Activated CD4-positive, CD25-positive, alpha-beta regulatory T cell treated with anti-CD3 and anti-CD28 coated beads, Interleukin-2, amount 50 U/mL, for 72 hours (primary cell): Measurements from ENCODE around the gene MARCHF10.

Experiments
- DNase-seq: peaks from one replicate; pipeline ENCODE4 v3.0.0; 2021

Gene MARCHF10

DNA sequence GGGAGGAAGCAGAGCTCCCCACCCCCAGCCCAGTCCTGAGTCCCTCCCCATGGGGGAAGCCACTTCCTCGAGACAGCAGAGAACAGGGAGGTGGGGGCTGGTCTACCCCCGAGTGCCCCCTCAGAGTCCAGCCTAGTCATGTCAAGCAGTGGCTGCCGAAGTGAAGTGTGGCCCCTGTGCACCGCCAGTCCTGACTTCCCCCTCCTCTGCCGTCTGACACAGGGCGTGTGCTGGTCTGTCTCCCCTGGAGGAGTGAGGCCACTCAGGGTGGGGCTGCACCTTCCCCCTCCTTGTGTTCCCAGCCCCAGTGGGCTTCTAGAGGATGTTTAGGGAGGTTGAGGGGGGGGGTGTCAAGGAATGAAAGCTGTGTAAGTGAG is 133.8 kb downstream of the MARCHF10 start:
- DNase-seq = no peak

GRCh38 chr17:62673614-62674362 is 134.3 kb downstream of the MARCHF10 start:
- DNase-seq = no peak

DNA sequence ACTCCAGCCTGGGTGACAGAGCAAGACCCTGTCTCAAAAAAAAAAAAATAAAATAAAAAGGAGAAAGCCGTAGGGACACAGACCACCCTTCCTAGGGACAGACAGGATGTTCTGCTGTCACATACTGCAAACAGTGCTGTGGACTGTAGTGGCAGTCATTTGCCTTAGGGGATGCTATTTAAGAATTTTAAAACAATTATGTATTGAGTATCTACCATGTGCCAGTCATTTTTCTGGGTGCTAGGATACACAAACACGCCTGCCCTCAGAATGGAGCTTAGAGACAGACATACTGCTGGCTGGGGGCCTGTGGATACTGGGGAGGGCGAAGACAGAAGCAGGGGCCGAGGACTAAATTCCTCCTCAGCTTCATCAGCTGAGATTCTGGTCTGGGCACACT is 135.2 kb downstream of the MARCHF10 start:
- no peak for DNase-seq

DNA sequence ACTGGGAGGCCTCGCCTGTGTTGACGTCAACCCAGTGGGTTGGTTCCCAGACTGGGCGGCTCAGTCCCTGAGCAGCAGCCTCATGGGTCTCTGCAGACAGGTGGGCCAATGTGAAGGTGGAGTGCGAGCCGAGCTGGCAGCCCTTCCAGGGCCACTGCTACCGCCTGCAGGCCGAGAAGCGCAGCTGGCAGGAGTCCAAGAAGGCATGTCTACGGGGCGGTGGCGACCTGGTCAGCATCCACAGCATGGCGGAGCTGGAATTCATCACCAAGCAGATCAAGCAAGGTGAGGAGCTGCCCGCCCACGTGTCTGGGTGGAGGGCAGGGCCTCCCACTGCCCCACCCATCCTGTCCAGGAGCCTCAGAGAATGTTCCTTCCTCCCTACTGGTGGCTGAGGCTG is 136.6 kb downstream of the MARCHF10 start:
- no peak for DNase-seq

GRCh38 chr17:62670202-62670821 is 137.8 kb downstream of the MARCHF10 start:
- DNase-seq = no peak

DNA sequence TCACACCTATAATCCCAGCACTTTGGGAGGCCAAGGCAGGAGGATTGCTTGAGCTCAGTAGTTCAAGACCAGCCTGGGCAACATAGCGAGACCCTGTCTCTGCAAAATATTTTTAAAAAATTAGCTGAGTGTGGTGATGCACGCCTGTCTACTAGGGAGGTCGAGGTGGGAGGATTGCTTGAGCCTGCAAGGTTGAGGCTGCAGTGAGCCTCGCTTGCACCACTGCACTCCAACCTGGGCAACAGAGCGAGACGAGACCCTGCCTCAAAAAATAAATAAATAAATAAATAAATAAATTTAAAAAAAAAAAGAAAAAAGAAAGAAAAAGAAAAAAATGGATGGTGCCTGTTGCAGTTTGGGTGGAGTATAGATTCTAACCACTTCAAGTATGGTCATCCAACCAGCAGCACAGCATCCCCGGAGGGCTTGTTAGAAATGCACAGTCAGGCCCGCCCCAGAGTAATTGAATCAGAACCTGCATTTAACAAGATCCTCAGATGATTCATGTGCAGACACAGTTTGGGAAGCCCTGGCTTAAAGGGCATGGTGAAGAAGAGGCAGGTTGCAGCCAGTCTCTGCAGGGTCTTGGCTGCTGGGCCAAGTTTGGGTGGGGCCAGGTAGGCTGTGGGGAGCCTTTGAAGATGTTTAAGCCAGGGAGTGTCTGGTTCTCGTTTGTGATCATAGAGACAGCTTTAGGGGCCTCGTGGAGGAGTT is 139.9 kb downstream of the MARCHF10 start:
- no peak for DNase-seq

- DNase-seq = no peak
Measured at GRCh38 chr17:62666801-62667591, 141.1 kb downstream of the MARCHF10 start.

DNA sequence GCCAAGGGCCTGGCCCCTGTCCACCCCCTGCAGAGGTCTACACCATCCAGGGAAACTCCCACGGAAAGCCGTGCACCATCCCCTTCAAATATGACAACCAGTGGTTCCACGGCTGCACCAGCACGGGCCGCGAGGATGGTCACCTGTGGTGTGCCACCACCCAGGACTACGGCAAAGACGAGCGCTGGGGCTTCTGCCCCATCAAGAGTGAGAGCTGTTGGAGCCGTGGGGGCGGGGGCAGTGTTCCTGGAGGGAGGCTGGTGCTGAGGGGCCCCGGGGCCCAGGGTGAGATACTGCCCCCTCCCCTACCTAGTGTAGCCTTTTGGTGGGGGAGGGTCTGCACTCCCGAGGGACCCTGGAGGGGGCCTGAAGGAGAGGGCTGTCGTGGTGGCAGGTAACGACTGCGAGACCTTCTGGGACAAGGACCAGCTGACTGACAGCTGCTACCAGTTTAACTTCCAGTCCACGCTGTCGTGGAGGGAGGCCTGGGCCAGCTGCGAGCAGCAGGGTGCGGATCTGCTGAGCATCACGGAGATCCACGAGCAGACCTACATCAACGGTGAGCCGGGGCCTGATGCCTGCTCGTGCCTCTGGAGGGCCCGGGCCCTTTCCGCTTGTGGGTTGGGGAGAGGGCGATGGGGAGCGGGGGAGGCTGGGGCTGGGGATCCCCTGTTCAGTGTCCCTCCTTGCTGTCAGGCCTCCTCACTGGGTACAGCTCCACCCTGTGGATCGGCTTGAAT is 141.9 kb downstream of the MARCHF10 start:
- DNase-seq = peak; percentile 28

GRCh38 chr17:62665599-62665998 is 142.5 kb downstream of the MARCHF10 start:
- DNase-seq = peak; percentile 21

- DNase-seq = peak; percentile 23
Measured at GRCh38 chr17:62664336-62665120, 143.6 kb downstream of the MARCHF10 start.

DNA sequence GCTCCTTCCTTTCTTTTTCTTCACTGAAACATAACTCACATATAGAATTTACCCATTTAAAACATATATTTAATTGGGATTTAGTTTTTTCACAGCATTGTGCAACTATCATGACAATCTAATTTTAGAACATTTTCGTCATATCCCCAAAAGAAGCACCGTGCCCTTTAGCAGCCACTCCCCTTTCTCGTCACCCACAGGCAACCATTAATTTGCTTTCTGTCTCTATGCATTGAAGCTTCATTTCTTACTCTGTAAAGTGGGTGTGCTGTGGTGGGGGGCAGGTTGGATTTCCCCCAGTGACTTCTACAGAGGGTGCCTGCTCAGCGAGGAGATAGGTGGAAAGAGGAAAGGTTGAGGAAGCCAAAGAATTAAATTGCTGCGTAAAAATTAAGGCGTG is 144.8 kb downstream of the MARCHF10 start:
- peak; percentile 9 for DNase-seq

DNA sequence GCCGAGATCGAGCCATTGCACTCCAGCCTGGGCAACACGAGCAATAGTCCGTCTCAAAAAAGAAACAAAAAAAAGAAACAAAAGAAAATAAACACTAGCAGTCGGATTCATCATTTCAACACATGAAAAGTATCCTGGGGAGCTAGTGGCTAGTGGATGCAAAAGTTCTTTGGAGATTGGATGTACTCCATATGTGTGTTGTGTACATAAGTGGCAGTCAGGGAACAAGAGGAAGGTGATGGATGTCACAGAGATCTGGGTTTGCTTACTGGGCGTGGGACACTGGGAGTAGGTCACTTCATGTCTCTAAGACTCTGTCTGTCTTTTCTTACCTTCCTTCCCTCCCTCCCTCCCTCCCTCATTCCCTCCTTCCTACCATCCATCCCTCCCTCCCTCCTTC is 145.3 kb downstream of the MARCHF10 start:
- DNase-seq = peak; percentile 2

GRCh38 chr17:62661337-62661736 is 146.8 kb downstream of the MARCHF10 start:
- no peak for DNase-seq

- DNase-seq = no peak
Measured at GRCh38 chr17:62660629-62661118, 147.4 kb downstream of the MARCHF10 start.

DNA sequence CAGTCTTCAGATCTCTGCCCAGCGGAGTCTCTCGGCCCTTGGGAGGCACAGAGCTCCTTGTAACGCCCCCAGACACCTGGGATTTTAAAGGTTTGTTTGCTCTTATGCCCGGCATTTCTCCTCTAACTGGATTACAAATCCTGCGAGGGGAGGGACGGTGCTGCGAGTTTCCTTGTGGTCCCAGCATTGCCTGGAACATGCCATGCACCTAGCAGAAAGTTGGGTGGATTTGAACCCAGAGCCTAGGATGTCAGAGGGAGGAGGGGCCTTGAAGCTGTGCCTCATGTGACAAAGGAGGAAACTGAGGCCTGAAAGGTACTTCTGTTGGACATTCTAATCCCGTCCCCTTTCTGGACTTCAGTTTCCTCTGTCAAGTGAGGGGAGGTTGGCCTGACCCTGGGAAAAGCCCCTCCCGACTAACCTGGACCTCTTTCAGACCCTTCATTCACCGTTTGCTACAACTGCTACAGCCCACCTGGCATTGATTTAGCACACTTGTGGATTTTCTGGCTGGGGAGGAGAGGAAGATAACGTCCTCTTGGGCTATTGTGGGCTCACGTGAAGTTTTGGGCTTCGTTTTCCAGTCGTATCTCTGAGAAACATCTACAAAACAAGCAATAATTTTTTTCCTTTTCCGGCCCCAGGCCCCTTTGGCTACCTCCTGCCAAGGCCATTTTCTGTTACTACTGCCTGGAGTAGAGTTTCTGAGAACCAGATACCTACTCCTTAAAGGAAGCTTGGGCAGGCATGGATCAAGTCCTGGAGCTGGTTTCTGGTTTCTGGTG is 149.8 kb downstream of the MARCHF10 start:
- no peak for DNase-seq

DNA sequence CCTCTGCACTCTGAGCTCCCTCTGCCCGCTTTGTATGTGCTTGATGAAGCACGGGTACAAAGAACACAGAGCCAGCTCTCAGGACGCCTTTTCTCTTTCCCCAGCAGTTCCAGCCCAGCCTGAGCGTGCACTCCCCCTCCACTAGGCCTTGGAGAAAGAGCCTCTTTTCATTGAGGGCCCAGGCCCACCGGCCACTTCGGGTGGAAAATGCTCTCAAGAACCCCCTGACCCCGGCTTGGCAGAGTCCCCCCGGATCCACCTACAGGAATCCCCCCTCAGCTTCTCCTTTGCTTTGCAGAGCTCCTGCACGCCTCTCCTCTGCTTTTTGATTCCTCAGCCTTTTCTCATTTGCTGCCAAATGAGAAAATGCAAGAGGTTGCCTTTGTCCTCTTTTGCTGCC is 150.4 kb downstream of the MARCHF10 start:
- DNase-seq = no peak

DNA sequence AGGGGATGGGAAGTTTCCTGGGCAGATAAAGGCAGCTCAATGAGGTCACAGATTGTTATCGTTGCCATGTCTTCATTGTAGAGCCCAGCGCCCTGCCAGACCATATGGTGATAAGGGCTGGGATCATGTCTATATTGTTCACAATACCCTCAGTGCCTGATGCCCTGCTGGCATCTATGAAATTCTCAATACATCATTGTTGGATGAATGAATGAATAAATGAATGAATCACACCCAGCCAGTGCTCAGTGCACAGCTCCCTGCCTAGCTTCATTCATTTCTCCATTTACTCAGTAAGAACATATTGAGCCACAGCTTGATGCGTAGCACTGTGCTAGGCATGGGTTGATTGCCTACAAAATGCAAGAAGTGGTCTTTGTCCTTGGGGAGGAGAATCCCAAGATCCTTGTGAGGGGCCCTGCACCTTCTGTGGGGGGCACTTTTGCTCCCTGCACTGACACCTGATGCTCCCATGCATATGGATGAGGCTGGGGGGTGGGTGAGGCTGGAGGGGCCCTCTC is 150.9 kb downstream of the MARCHF10 start:
- DNase-seq = no peak

- no peak for DNase-seq
Measured at GRCh38 chr17:62656446-62656845, 151.7 kb downstream of the MARCHF10 start.

GRCh38 chr17:62655656-62656055 is 152.5 kb downstream of the MARCHF10 start:
- no peak for DNase-seq
